ENCODE results near the gene MRPL50. TPM values are rescaled to one million over a fixed set of nuclear protein-coding genes. Genes with fewer than 3 reads are reported as not detected.

Gene MRPL50
- total RNA-seq, 2 donors from 2014 or later = 8.1 to 8.8 TPM

DNA sequence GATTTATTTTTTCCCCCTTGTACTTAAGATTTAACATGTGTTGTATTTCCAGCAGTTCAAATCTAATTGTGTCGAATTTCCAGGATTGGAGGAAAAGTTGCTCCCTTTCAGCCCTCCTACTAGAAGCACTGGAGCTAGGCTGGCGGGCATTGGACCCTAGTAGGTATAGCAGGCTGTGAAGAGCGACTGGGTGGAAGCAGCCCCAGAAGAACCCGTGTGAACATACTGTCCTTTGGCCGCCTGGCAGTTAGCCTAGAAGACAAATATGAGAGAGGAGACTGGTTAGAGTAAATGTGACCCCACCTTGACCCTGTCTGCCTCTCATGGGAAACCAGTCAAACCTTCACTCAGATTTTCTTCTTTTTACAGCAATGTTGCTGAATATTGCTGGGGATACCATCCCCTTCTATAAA is 23.2 kb upstream of the MRPL50 start:
- ATAC-seq (peak; percentile 84), DNase-seq (peak; percentile 38 to 46)
- intact Hi-C loops (cut with DNase I, micrococcal nuclease) = no loop called here

- ATAC-seq (no peak), DNase-seq (no peak)
- intact Hi-C loops (cut with DNase I, micrococcal nuclease) = no loop called here
Observed at GRCh38 chr9:101419863-101420262, 21.4 kb upstream of the MRPL50 start.

DNA sequence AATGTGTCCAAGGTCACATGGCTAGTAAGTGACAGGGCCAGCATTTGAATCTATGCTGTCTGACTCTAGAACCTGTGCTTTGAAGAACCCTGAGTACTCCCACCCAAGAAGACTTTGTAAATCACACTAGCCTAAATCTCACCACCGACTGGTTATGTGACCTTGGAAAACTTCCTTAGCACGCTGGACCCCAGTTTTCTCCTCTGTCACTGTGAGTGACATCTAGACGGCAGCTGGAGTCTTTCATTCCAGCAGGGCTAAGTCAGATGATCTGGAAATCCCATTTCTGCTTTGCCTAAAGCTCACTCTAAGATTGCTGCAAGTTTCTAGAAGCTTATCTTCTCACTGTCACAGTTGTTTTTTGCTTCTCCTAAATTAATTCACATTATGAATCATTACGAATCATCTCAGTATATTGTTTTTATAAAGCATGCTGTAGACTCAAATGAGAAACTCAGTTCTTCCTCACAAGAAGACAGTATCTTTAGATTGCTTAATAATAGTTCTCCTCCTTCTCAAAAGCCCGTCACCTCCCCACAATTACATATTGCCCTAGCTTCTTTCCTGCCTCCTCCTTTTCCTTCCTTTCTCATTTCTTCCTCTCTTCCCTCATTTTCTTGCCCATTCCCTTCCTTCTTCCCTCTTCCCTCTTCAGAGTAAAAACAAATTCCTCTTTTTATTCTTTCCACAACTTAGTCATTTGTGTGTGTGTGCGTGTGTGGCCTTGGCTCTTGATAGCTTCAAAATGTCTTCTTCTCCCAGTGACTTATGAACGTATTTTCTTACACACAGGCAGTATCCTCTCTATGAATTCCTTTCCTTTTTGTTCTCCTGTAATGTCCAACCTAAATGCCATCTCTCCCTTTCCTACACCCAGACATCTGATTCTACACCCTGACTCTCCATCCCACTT is 20.4 kb upstream of the MRPL50 start:
- ATAC-seq (no peak), DNase-seq (no peak)
- intact Hi-C loops (cut with DNase I, micrococcal nuclease) = no loop called here

- intact Hi-C loops (cut with DNase I, micrococcal nuclease) = no loop called here
- no peak for ATAC-seq
Observed at GRCh38 chr9:101417977-101418376, 19.6 kb upstream of the MRPL50 start.

GRCh38 chr9:101417389-101417788 is 19.0 kb upstream of the MRPL50 start:
- ATAC-seq = no peak
- intact Hi-C loops (cut with DNase I, micrococcal nuclease) = no loop called here
- no peak for DNase-seq

More at GRCh38 chr9:101417977-101418376, 19.6 kb upstream of the MRPL50 start:
- no peak for DNase-seq

DNA sequence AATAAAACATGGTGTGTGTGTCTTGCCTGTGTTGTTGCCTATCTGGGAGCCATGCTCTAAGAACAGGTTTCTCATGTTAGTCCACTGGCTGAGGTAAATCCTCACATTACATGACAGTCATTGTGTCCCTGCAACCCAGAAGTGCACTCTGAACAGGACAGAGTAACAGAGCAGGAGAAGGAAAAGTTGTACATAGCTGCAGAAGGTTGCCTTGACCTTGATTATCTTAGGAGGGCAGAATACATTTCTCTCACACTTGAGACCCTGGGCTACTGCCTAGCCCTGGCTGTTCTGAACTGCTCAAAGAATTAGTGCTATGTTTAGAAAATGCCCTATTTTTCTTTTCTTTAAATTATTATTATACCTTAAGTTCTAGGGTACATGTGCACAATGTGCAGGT is 17.2 kb upstream of the MRPL50 start:
- ATAC-seq (no peak), DNase-seq (no peak)
- intact Hi-C loops (cut with DNase I, micrococcal nuclease) = no loop called here

DNA sequence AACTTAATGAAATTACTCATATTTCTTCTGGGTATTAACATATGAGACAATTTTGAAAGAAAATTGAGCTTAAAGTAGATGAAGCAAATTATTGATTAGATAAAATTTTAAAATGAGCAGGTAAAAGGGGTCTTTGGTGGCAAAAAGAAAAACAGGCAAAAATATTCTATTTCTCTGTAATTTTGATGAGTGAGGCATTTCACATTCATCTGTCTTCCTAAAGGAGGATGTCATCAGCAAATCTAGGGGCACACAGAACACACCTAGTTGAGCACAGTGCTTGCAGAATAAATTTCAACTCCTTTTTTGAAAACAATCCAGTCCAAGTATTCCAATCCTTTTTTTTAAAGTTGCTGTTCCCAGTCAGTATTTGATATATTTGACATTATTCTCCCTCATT is 16.4 kb upstream of the MRPL50 start:
- ATAC-seq = no peak
- intact Hi-C loops (cut with DNase I, micrococcal nuclease) = no loop called here
- no peak for DNase-seq

GRCh38 chr9:101409079-101409477 is 10.7 kb upstream of the MRPL50 start:
- ATAC-seq (no peak), DNase-seq (no peak)
- intact Hi-C loops (cut with DNase I, micrococcal nuclease) = no loop called here

DNA sequence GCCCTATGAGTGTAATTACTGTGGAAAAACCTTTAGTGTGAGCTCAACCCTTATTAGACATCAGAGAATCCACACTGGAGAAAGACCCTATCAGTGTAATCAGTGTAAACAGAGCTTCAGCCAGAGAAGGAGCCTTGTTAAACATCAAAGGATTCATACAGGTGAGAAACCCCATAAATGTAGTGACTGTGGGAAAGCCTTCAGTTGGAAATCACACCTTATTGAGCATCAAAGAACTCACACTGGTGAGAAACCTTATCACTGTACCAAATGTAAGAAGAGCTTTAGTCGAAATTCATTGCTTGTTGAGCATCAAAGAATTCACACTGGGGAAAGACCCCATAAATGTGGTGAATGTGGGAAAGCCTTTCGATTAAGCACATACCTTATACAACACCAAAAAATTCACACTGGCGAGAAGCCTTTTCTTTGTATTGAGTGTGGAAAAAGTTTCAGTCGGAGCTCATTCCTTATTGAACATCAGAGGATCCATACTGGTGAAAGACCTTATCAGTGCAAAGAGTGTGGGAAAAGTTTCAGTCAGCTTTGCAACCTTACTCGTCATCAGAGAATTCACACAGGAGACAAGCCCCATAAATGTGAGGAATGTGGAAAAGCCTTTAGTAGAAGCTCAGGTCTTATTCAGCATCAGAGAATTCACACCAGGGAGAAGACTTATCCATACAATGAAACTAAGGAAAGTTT is 10.1 kb upstream of the MRPL50 start:
- intact Hi-C loops (cut with DNase I, micrococcal nuclease) = no loop called here
- no peak for DNase-seq
- ATAC-seq = no peak

DNA sequence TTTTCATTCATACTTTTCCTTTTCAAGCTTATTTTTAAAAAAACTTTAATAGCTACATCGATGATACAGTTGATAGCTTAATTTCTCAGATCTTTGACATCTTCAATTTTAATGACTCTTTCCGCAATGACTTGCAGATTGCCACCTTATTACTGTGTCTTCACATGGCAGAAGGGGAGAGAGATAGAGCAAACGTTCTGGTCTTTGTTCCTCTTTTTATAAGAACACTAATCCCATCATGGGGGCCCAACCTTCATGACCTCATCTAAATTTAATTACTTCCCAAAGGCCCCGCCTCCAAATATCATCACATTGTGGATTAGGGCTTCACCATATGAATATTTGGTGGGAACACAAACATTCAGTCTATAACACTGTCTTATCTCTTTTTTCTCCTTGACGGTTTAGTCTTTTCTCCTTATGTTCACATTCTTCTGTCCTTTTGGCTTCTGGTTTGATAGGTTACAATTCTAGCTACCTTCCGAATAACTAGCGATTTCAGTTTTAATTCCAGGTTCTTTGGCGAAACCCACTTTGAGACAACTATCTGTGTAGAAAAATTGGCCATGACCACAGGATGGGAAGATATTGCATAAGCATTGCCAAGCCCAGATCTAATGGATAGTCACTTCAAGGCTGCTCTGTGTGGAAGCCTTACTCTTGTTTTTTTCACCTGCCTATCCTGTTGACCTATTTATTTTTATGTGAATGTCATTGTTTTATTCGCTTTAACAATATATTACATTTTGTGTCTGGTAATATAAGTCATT is 5.3 kb upstream of the MRPL50 start:
- intact Hi-C loops (cut with DNase I, micrococcal nuclease) = no loop called here
- DNase-seq (no peak), ATAC-seq (no peak)

- DNase-seq (no peak), ATAC-seq (no peak)
- intact Hi-C loops (cut with DNase I, micrococcal nuclease) = no loop called here
Observed at GRCh38 chr9:101400120-101400519, 1.7 kb upstream of the MRPL50 start.

GRCh38 chr9:101399643-101399970 is 1.2 kb upstream of the MRPL50 start:
- DNase-seq = no peak
- intact Hi-C loops (cut with DNase I, micrococcal nuclease) = loop anchor here in 1 of 2 donors (10.0 kb wide), 1 partner anchor 135 kb away; the partner anchor contains the start of gene RNF20

GRCh38 chr9:101398930-101399642 is 668 bp upstream of the MRPL50 start:
- intact Hi-C loops (cut with DNase I, micrococcal nuclease) = loop anchor here in 1 of 2 donors (10.0 kb wide), 1 partner anchor 136 kb away; the partner anchor contains the start of gene RNF20

More at GRCh38 chr9:101399643-101399970, 1.2 kb upstream of the MRPL50 start:
- ATAC-seq = no peak

GRCh38 chr9:101397746-101398067 is 711 bp downstream of the MRPL50 start:
- no peak for DNase-seq
- intact Hi-C loops (cut with DNase I, micrococcal nuclease) = loop anchor here in 1 of 2 donors (10.0 kb wide), 1 partner anchor 137 kb away; the partner anchor contains the start of gene RNF20
- no peak for ATAC-seq

More at GRCh38 chr9:101398930-101399642, 668 bp upstream of the MRPL50 start:
- DNase-seq = no peak
- ATAC-seq = peak; percentile 19

- no peak for DNase-seq
- intact Hi-C loops (cut with DNase I, micrococcal nuclease) = loop anchor here in 1 of 2 donors (10.0 kb wide), 1 partner anchor 140 kb away; the partner anchor contains the start of gene RNF20
- ATAC-seq = no peak
Observed at GRCh38 chr9:101394687-101395086, 3.7 kb downstream of the MRPL50 start.

GRCh38 chr9:101393135-101393534 is 5.3 kb downstream of the MRPL50 start:
- intact Hi-C loops (cut with DNase I, micrococcal nuclease) = loop anchor here in 1 of 2 donors (10.0 kb wide), 1 partner anchor 142 kb away; the partner anchor contains the start of gene RNF20
- no peak for DNase-seq
- ATAC-seq = no peak

GRCh38 chr9:101388507-101388993 is 9.9 kb downstream of the MRPL50 start:
- intact Hi-C loops (cut with DNase I, micrococcal nuclease) = no loop called here
- DNase-seq = no peak
- ATAC-seq = peak; percentile 83

DNA sequence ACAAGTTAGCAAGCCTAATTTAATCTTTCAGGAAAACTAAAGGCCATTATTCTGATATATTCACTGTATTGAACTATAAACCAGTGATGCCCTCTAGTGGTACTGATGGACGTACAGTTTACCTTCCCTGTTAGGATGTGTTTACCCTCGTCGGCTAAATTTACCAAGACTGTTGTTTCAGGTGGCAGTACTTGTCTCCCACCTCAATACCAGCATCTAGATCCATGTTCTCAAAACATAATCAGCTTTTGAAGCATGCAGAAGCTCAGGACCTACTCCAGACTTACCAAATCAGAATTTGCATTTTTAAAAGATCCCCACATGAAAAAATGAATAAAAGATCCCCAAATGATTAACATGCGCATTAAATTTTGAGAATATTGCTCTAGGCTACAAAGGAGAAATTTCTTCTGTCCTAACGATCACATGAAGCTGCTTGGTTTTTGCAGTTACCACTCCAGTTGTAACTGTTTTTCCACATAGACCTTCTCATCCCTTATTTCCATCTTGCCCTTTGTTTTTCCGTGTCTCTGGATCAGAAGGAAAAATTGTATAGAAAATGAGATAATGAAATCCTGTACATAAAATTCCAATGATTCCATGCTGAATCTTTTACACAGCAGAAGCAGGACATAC is 10.4 kb downstream of the MRPL50 start:
- ATAC-seq (peak; percentile 91), DNase-seq (no peak)
- intact Hi-C loops (cut with DNase I, micrococcal nuclease) = no loop called here

All from left colon (tissue), 2 donors.